ENCODE measurements around the gene TMEM229A.

DNA sequence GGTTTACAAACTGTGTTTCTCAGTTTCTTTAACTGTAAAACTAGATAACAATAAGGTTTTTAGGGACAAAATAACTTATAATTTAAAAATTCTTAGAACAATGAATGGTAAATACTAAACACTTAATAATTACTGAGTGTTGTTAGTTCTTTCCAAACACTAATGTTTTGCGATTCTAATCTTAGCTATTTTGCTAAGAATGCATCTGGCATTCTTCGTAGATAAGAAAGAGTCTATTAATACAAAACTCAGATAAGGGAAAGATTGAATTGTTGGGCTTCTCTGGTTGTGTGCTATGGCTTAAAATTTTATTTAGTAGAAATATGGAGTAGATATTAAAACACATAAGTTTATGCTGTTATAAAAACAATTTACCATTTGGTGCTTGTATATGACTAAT lies 45.4 kb downstream of the TMEM229A start:
- no peak for TF ChIP-seq POLR2AphosphoS5 (IDR thresholded peaks at IDR 0.05; ENCODE audit: low read length)
- TF ChIP-seq ZZZ3 (IDR thresholded peaks at IDR 0.05; ENCODE audit: control insufficient read depth, insufficient read length, low read depth) = no peak
- TF ChIP-seq, protein P1, sequence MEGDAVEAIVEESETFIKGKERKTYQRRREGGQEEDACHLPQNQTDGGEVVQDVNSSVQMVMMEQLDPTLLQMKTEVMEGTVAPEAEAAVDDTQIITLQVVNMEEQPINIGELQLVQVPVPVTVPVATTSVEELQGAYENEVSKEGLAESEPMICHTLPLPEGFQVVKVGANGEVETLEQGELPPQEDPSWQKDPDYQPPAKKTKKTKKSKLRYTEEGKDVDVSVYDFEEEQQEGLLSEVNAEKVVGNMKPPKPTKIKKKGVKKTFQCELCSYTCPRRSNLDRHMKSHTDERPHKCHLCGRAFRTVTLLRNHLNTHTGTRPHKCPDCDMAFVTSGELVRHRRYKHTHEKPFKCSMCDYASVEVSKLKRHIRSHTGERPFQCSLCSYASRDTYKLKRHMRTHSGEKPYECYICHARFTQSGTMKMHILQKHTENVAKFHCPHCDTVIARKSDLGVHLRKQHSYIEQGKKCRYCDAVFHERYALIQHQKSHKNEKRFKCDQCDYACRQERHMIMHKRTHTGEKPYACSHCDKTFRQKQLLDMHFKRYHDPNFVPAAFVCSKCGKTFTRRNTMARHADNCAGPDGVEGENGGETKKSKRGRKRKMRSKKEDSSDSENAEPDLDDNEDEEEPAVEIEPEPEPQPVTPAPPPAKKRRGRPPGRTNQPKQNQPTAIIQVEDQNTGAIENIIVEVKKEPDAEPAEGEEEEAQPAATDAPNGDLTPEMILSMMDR (IDR thresholded peaks at IDR 0.05 in 2 of 3, conservative IDR thresholded peaks at IDR 0.05 in 1 of 3; ENCODE audit: control insufficient read depth in 2 of 3, extremely low read depth in 1 of 3, insufficient read depth in 1 of 3, low read depth in 3 of 3, low read length in 3 of 3) = no peak
- no peak for TF ChIP-seq ZNF274 (IDR thresholded peaks at IDR 0.05; ENCODE audit: insufficient read depth, insufficient read length)
- no peak for TF ChIP-seq EP300 (IDR thresholded peaks at IDR 0.05; ENCODE audit: borderline replicate concordance in 1 of 2, control insufficient read depth in 1 of 2, low read depth in 2 of 2, low read length in 2 of 2)
- TF ChIP-seq EZH2 (IDR thresholded peaks at IDR 0.05; ENCODE audit: borderline replicate concordance, control insufficient read depth, low read depth, low read length) = no peak
- TF ChIP-seq, protein P2, sequence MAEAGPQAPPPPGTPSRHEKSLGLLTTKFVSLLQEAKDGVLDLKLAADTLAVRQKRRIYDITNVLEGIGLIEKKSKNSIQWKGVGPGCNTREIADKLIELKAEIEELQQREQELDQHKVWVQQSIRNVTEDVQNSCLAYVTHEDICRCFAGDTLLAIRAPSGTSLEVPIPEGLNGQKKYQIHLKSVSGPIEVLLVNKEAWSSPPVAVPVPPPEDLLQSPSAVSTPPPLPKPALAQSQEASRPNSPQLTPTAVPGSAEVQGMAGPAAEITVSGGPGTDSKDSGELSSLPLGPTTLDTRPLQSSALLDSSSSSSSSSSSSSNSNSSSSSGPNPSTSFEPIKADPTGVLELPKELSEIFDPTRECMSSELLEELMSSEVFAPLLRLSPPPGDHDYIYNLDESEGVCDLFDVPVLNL (IDR thresholded peaks at IDR 0.05; ENCODE audit: low read depth, low read length) = no peak
- TF ChIP-seq, protein P3, sequence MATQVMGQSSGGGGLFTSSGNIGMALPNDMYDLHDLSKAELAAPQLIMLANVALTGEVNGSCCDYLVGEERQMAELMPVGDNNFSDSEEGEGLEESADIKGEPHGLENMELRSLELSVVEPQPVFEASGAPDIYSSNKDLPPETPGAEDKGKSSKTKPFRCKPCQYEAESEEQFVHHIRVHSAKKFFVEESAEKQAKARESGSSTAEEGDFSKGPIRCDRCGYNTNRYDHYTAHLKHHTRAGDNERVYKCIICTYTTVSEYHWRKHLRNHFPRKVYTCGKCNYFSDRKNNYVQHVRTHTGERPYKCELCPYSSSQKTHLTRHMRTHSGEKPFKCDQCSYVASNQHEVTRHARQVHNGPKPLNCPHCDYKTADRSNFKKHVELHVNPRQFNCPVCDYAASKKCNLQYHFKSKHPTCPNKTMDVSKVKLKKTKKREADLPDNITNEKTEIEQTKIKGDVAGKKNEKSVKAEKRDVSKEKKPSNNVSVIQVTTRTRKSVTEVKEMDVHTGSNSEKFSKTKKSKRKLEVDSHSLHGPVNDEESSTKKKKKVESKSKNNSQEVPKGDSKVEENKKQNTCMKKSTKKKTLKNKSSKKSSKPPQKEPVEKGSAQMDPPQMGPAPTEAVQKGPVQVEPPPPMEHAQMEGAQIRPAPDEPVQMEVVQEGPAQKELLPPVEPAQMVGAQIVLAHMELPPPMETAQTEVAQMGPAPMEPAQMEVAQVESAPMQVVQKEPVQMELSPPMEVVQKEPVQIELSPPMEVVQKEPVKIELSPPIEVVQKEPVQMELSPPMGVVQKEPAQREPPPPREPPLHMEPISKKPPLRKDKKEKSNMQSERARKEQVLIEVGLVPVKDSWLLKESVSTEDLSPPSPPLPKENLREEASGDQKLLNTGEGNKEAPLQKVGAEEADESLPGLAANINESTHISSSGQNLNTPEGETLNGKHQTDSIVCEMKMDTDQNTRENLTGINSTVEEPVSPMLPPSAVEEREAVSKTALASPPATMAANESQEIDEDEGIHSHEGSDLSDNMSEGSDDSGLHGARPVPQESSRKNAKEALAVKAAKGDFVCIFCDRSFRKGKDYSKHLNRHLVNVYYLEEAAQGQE (IDR thresholded peaks at IDR 0.05; ENCODE audit: low read depth, low read length) = no peak
- no peak for TF ChIP-seq RFX5 (IDR thresholded peaks at IDR 0.05; ENCODE audit: low read depth, low read length)
- TF ChIP-seq, protein P4, sequence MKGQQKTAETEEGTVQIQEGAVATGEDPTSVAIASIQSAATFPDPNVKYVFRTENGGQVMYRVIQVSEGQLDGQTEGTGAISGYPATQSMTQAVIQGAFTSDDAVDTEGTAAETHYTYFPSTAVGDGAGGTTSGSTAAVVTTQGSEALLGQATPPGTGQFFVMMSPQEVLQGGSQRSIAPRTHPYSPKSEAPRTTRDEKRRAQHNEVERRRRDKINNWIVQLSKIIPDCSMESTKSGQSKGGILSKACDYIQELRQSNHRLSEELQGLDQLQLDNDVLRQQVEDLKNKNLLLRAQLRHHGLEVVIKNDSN (IDR thresholded peaks at IDR 0.05; ENCODE audit: borderline replicate concordance, extremely low read length, insufficient read depth, low read depth, low read length) = no peak
- TF ChIP-seq, protein P5, sequence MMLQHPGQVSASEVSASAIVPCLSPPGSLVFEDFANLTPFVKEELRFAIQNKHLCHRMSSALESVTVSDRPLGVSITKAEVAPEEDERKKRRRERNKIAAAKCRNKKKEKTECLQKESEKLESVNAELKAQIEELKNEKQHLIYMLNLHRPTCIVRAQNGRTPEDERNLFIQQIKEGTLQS (IDR thresholded peaks at IDR 0.05; ENCODE audit: borderline replicate concordance, extremely low read depth, low read depth, low read length) = no peak
